ENCODE measurements around the gene COL27A1.

Gene COL27A1

GRCh38 chr9:114207034-114207810 lies 51.9 kb downstream of the COL27A1 start:
- no peak for DNase-seq (ENCODE audit: low spot score)

- no peak for DNase-seq (ENCODE audit: low spot score)
Measured at GRCh38 chr9:114207845-114208244, 52.5 kb downstream of the COL27A1 start.

DNA sequence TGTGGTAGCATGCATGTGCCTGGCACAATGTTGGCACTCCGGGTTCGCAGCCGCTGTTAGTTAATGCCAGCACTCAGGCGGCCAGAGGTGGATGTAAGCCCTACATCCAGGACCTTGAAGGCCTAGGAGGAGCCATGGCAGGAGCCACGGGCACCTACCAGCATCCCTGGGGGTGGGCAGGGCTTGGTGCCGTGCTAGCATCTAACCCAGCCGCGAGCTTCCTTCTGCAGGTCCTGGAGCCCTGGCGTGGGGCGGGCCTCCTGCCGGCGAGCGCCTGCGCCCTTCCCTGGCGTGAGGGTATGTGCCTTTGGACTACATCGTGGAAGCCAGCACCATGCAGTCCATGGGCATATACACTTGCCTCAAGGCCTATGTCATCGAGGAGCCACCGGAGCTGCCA lies 53.8 kb downstream of the COL27A1 start:
- no peak for DNase-seq (ENCODE audit: low spot score)

DNA sequence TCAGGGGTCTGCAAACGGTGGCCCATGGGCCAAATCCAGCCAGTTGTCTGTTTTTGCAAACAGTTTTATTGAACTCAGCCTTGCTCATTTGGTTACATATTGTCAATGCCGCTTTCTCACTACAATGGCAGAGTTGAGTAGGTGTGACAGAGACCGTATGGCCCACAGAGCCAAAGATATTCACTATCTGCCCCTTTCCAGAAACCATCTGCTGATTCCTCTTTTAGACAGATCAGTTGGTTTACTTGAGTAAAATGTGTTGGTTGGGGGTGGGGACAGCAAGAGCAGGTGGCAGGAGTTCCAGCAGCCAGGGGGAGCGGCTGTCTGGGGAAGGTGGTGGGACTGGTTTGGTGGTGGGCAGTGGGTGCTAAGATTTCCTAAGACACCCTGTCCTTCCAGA lies 54.8 kb downstream of the COL27A1 start:
- DNase-seq (ENCODE audit: low spot score), result no peak

DNA sequence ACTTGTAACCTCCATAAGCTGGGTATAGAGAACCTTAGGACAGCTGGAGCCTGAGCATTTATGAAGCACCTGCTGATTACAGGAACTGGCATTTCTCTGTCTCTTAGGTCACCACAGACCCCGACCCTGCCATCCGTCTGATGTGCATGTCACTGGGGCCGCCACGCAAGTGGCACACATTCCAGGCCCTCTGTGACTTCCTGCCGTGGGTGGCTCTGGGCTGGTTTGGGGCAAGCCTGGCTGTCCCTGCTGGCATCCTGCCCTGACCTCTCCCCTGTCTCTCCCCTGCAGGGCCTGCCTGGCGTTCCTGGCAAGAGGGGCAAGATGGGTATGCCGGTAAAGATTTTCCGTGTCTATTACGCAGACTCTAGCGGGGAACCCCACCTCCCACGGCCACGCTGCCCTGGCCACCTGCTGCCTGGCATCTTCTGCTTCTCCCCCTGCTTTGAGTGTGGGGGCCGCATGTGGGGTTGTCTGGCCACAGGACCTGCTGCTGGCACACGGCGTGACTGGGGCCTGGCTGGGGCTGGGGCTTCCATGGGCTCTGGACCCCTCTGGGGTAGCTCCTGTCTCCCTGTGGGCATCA lies 55.4 kb downstream of the COL27A1 start:
- no peak for DNase-seq (ENCODE audit: low spot score)

- no peak for DNase-seq (ENCODE audit: low spot score)
Measured at GRCh38 chr9:114212826-114213225, 57.5 kb downstream of the COL27A1 start.

DNA sequence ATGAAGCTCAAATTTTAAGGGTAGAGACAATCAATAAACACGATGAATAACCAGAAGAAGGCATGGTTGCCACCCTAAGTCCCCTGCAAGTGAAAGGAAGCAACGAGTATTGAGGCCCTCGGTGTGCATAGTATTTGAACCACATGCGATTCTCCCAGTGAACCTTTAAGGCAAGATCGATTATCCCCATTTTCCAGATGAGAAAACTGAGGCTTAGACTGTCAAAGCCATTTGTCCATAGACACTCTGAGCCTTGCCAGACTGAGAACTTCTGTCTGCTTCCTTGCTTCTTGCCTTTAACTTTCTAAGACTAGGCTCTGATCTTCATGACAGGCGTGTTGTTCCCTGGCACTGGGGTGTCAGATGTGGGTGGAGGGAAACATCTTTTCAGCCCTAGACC lies 58.2 kb downstream of the COL27A1 start:
- no peak for DNase-seq (ENCODE audit: low spot score)

GRCh38 chr9:114214181-114214580 lies 58.8 kb downstream of the COL27A1 start:
- DNase-seq (ENCODE audit: low spot score), result no peak

- no peak for DNase-seq (ENCODE audit: low spot score)
Measured at GRCh38 chr9:114214686-114215414, 59.5 kb downstream of the COL27A1 start.

- DNase-seq (ENCODE audit: low spot score), result no peak
Measured at GRCh38 chr9:114216081-114216480, 60.7 kb downstream of the COL27A1 start.

DNA sequence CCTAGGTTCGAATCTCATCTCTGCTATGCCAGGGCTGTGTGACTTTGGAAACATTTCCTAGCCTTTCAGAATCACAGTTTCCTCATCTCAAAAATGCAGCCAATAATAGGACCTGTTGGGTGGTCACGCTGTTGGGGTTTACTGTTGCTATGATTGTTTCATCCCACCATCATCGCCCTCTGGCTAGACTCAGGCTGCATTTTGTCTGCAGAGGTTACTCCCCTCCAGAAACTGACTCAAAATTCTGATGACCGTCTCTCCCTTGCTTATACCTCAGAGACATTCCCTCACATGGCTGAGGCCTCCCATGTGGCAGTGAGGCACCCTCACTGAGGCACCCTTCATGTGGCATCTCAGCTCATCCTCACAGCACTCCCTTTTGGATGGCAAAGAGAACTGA lies 61.6 kb downstream of the COL27A1 start:
- no peak for DNase-seq (ENCODE audit: low spot score)

DNA sequence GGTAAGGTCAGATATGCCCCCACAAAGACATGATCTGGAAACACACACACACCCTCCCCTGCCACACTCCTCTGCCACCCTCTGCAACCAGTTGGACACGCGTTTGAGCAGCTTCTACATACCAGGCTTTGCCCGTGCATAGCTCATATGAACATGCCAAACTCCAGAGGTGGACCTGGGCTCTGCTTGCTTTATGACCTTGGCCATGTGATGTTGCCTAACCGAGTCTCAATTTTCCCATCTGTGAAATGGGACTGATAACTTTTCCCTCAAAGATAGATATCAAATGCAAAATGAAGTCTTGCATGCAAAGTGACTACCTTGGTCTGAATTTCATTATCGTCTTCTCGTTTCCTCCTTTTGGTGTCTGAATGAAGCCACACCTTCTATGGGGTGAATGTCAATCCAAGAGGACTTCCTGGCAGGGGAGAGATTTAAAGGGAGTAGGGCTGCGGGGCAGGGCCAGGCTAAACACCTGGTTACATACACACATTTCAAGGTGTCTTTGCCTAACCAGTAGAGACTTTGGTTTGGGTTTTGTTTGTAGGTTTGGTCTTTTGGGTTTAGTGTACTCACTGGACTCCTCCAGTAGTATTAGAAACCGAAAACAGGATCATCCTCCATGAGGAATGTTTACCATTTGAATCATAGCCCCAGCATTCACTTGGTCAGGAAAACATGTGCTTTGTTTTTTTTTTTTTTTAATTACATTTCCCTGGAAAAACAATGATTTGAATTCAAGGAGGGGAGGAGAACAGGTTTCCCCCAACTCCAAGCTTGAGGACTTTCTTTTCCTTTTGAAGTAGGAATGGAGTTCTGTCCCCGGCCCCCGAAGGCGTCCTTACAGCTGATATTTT lies 63.2 kb downstream of the COL27A1 start:
- no peak for DNase-seq (ENCODE audit: low spot score)

GRCh38 chr9:114220061-114220541 lies 64.8 kb downstream of the COL27A1 start:
- DNase-seq (ENCODE audit: low spot score), result no peak

- DNase-seq (ENCODE audit: low spot score), result no peak
Measured at GRCh38 chr9:114221706-114222465, 66.5 kb downstream of the COL27A1 start.

DNA sequence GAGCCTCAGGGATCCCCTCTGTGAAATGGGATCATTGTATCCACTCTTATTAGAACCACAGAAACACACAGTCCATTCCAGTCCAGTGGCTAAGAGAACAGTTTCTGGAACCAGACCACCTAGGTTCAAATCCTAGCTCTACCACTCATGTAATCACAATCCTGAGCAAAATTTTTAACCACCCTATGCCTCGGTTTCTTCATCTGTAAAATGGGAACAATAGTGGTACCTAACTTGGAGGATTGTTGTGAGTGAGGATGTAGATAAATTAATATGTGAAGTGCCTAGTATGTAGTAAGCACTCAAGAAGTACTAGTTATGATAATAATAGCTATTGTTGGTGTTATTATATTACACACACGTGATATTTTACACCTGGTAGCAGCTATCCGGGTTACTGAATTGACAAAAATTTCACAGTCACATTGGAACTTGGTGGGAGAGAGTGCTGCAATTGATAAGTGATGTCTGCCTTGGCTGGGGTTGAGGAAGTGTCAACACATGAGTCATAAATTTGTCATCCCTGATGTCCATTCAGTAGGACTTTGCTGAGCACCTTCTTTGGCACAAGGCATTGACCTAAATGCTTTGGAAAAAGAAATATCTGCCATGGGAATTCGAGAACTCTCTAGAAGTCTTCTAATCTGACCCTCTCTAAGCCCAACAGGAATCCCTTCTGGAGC lies 68.4 kb downstream of the COL27A1 start:
- no peak for DNase-seq (ENCODE audit: low spot score)

GRCh38 chr9:114224247-114224610 lies 68.9 kb downstream of the COL27A1 start:
- DNase-seq (ENCODE audit: low spot score), result no peak

DNA sequence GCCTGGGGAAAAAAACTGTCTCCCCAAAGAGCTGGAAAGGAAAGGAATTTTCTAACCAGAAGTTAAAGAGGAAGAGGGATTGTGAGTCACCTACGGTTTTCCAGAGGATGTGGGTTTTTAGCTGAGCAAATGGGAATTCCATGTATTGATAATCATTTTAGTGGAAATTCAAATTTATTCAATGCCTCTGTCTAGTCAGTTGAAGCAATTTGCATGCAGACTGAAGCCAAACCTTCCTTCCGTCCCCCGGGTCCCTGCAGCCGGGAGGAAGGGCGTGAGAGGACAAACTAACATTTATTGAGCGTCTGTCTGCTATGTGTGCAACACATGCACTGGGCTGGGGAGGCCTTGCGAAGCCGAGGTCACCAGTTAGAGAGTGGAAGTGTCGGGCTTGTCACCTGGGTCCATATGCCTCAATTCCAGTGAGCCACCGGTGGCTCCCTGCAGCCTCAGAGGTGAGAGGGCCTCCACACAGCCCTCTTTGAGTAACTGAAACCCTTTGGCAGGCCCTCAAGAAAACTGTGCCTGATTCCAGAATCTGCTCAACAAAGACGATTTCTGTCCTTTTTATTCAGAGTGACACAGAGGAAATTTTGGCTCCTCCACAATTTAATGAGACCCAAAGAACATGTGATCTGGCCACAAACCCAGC lies 70.3 kb downstream of the COL27A1 start:
- DNase-seq (ENCODE audit: low spot score), result no peak

- no peak for DNase-seq (ENCODE audit: low spot score)
Measured at GRCh38 chr9:114226246-114227055, 71.1 kb downstream of the COL27A1 start.

- DNase-seq (ENCODE audit: low spot score), result no peak
Measured at GRCh38 chr9:114227288-114228015, 72.1 kb downstream of the COL27A1 start.
